ENCODE results near the gene PRDM16. TPM values are rescaled to one million over a fixed set of nuclear protein-coding genes. Genes with fewer than 3 reads are reported as not detected.

Gene PRDM16
- total and polyA plus RNA-seq, 2 of the 8 experiments (the other 6 are each of a cell fraction or from before 2014, with no cell fraction given): 0.39 to 0.43 TPM

- TF ChIP-seq HDAC2 (IDR thresholded peaks at IDR 0.05; ENCODE audit: borderline replicate concordance in 1 of 2, low read depth in 2 of 2, low read length in 2 of 2): no peak
Observed at GRCh38 chr1:3463408-3463863, 394.4 kb downstream of the PRDM16 start (continued).

Data from H1 (cell line).